ENCODE measurements around the gene CXCL3. TPM values are rescaled to one million over a fixed set of nuclear protein-coding genes. Genes with fewer than 3 reads are reported as not detected.

CXCL3 gene
- total and polyA plus RNA-seq, 2 donors (not counting 1 experiment from before 2014, with no cell fraction given) = 0.51 to 2.5 TPM

DNA sequence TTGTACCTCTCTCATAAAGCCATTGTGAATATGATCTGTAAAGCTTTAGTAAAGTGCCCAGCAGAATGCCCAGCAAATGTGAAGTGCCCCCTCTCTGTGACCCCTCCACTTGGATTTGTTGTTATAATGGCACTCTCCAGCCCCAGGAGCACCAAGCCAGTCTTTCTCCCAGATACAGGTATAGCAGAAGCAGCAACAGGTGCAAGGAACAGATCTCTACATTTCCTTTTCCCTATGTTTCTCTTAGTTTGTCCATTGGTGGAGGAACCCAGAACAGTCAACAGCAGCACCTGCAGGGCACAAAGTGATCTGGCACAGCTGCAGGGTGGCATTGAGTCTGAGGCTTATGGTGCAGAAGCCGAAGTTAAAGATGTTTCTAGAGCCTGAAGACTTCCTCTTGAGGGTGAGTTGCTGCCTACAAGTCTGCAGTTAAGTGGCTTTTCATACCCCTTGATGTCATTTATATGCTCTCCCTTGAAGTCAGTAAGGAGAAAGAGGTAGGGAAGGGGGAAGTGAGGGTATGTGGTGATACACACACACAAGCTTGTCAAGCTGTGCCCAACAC lies 16.1 kb upstream of the CXCL3 start:
- H3K9me3 ChIP-seq (ENCODE audit: control insufficient read depth, insufficient read depth, low read depth, low read length) = no peaks in the 10 kb centered on the region
- no peak overlapping the region for H3K27ac ChIP-seq (ENCODE audit: insufficient read depth, low read length)
- no peak overlapping the region for H3K9ac ChIP-seq (ENCODE audit: insufficient read depth, low read length)
- no peaks in the 10 kb centered on the region for H3K27me3 ChIP-seq (ENCODE audit: control insufficient read depth, insufficient read depth, low read length)
- no peak for DNase-seq (ENCODE audit: low read depth in 2 of 2)
- no peaks in the 10 kb centered on the region for H3K4me1 ChIP-seq (ENCODE audit: control insufficient read depth, extremely low read depth, insufficient read depth, low read length)
- TF ChIP-seq, protein P1, sequence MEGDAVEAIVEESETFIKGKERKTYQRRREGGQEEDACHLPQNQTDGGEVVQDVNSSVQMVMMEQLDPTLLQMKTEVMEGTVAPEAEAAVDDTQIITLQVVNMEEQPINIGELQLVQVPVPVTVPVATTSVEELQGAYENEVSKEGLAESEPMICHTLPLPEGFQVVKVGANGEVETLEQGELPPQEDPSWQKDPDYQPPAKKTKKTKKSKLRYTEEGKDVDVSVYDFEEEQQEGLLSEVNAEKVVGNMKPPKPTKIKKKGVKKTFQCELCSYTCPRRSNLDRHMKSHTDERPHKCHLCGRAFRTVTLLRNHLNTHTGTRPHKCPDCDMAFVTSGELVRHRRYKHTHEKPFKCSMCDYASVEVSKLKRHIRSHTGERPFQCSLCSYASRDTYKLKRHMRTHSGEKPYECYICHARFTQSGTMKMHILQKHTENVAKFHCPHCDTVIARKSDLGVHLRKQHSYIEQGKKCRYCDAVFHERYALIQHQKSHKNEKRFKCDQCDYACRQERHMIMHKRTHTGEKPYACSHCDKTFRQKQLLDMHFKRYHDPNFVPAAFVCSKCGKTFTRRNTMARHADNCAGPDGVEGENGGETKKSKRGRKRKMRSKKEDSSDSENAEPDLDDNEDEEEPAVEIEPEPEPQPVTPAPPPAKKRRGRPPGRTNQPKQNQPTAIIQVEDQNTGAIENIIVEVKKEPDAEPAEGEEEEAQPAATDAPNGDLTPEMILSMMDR (conservative IDR thresholded peaks at IDR 0.05 in 1 of 2, IDR thresholded peaks at IDR 0.05 in 1 of 2; ENCODE audit: low read depth in 1 of 2, low read length in 2 of 2) = no peak
- no peak for TF ChIP-seq EZH2 (IDR thresholded peaks at IDR 0.05; ENCODE audit: low read length, missing control alignments)
- no peak overlapping the region for H3K4me3 ChIP-seq (replicated peaks in 1 of 4; ENCODE audit: control extremely low read depth in 1 of 4, insufficient read depth in 1 of 4, low read depth in 3 of 4, low read length in 4 of 4)
- no peaks in the 10 kb centered on the region for H3K36me3 ChIP-seq (ENCODE audit: control insufficient read depth, insufficient read depth, low read length)
- no peaks in the 10 kb centered on the region for H3K79me2 ChIP-seq (ENCODE audit: control insufficient read depth, insufficient read depth, low read length)
- no peak overlapping the region for H2AFZ ChIP-seq (ENCODE audit: low read length)
- H3K4me2 ChIP-seq (ENCODE audit: extremely low read depth, insufficient read depth, low read length) = no peak overlapping the region
- no peaks in the 10 kb centered on the region for H4K20me1 ChIP-seq (ENCODE audit: control insufficient read depth, extremely low read depth, insufficient read depth, low read length)

DNA sequence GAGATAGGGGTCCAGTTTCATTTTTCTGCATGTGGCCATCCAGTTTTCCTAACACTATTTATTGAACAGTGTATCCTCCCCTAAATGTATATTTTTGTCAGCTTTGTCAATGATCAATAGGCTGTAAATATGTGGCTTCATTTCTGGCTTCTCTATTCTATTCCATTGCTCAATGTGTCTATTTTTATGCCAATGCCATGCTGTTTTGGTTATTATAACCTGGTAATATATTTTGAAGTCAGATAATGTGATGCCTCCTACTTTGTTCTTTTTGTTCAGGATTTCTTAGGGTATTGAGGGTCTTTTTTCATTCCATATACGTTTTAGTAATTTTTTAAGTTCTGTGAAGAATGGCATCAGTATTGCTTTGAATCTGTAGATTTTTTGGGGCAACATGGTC lies 8.7 kb upstream of the CXCL3 start:
- no peak overlapping the region for H3K4me3 ChIP-seq (replicated peaks in 1 of 4; ENCODE audit: control extremely low read depth in 1 of 4, insufficient read depth in 1 of 4, low read depth in 3 of 4, low read length in 4 of 4)
- no peak overlapping the region for H2AFZ ChIP-seq (ENCODE audit: low read length)
- no peak for DNase-seq (ENCODE audit: low read depth in 2 of 2)
- no peaks in the 10 kb centered on the region for H4K20me1 ChIP-seq (ENCODE audit: control insufficient read depth, extremely low read depth, insufficient read depth, low read length)
- H3K4me2 ChIP-seq (ENCODE audit: extremely low read depth, insufficient read depth, low read length) = no peak overlapping the region
- H3K36me3 ChIP-seq (ENCODE audit: control insufficient read depth, insufficient read depth, low read length) = no peaks in the 10 kb centered on the region
- H3K79me2 ChIP-seq (ENCODE audit: control insufficient read depth, insufficient read depth, low read length) = no peaks in the 10 kb centered on the region
- no peak overlapping the region for H3K27ac ChIP-seq (ENCODE audit: insufficient read depth, low read length)
- H3K9me3 ChIP-seq (ENCODE audit: control insufficient read depth, insufficient read depth, low read depth, low read length) = no peaks in the 10 kb centered on the region
- H3K4me1 ChIP-seq (ENCODE audit: control insufficient read depth, extremely low read depth, insufficient read depth, low read length) = peaks cover 2% of the 10 kb centered on the region
- TF ChIP-seq EZH2 (IDR thresholded peaks at IDR 0.05; ENCODE audit: low read length, missing control alignments) = no peak
- TF ChIP-seq, protein P1 (conservative IDR thresholded peaks at IDR 0.05 in 1 of 2, IDR thresholded peaks at IDR 0.05 in 1 of 2; ENCODE audit: low read depth in 1 of 2, low read length in 2 of 2) = no peak
- no peak overlapping the region for H3K9ac ChIP-seq (ENCODE audit: insufficient read depth, low read length)
- no peaks in the 10 kb centered on the region for H3K27me3 ChIP-seq (ENCODE audit: control insufficient read depth, insufficient read depth, low read length)

DNA sequence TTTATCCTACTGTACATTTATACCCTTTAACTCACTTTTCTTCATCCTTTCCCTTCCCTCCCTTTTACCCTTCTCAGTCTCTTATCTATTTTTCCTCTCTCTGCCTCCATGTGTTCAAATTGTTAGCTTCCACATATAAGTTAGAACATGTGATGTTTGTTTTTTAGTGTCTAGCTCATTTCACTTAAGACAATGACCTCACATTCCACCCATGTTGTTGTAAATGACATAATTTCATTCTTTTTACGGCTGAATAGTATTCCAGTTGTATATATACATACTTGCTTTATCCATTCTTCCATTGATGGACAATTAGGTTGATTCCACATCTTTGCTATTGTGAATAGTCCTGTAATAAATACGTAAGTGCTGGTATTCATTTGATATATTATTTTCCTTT lies 7.3 kb upstream of the CXCL3 start:
- H3K36me3 ChIP-seq (ENCODE audit: control insufficient read depth, insufficient read depth, low read length) = no peaks in the 10 kb centered on the region
- H4K20me1 ChIP-seq (ENCODE audit: control insufficient read depth, extremely low read depth, insufficient read depth, low read length) = no peaks in the 10 kb centered on the region
- no peaks in the 10 kb centered on the region for H3K79me2 ChIP-seq (ENCODE audit: control insufficient read depth, insufficient read depth, low read length)
- no peak overlapping the region for H3K9ac ChIP-seq (ENCODE audit: insufficient read depth, low read length)
- peaks cover 2% of the 10 kb centered on the region for H3K4me1 ChIP-seq (ENCODE audit: control insufficient read depth, extremely low read depth, insufficient read depth, low read length)
- H3K4me2 ChIP-seq (ENCODE audit: extremely low read depth, insufficient read depth, low read length) = no peak overlapping the region
- no peaks in the 10 kb centered on the region for H3K27me3 ChIP-seq (ENCODE audit: control insufficient read depth, insufficient read depth, low read length)
- no peak for DNase-seq (ENCODE audit: low read depth in 2 of 2)
- H3K27ac ChIP-seq (ENCODE audit: insufficient read depth, low read length) = no peak overlapping the region
- no peaks in the 10 kb centered on the region for H3K9me3 ChIP-seq (ENCODE audit: control insufficient read depth, insufficient read depth, low read depth, low read length)
- no peak for TF ChIP-seq EZH2 (IDR thresholded peaks at IDR 0.05; ENCODE audit: low read length, missing control alignments)
- TF ChIP-seq, protein P1 (conservative IDR thresholded peaks at IDR 0.05 in 1 of 2, IDR thresholded peaks at IDR 0.05 in 1 of 2; ENCODE audit: low read depth in 1 of 2, low read length in 2 of 2) = no peak
- H3K4me3 ChIP-seq (replicated peaks in 1 of 4; ENCODE audit: control extremely low read depth in 1 of 4, insufficient read depth in 1 of 4, low read depth in 3 of 4, low read length in 4 of 4) = no peak overlapping the region
- H2AFZ ChIP-seq (ENCODE audit: low read length) = no peak overlapping the region
